ENCODE results near the gene HOXA13. TPM values are rescaled to one million over a fixed set of nuclear protein-coding genes. Genes with fewer than 3 reads are reported as not detected.

HOXA13 gene
- polyA plus RNA-seq, 1 donor from 2014 or later: not detected

- no peak for TF ChIP-seq TAF1 (IDR thresholded peaks at IDR 0.05; ENCODE audit: low read depth)
- no peak for TF ChIP-seq MXI1 (conservative IDR thresholded peaks at IDR 0.05; ENCODE audit: poor library complexity, severe bottlenecking)
- TF ChIP-seq, protein P1, sequence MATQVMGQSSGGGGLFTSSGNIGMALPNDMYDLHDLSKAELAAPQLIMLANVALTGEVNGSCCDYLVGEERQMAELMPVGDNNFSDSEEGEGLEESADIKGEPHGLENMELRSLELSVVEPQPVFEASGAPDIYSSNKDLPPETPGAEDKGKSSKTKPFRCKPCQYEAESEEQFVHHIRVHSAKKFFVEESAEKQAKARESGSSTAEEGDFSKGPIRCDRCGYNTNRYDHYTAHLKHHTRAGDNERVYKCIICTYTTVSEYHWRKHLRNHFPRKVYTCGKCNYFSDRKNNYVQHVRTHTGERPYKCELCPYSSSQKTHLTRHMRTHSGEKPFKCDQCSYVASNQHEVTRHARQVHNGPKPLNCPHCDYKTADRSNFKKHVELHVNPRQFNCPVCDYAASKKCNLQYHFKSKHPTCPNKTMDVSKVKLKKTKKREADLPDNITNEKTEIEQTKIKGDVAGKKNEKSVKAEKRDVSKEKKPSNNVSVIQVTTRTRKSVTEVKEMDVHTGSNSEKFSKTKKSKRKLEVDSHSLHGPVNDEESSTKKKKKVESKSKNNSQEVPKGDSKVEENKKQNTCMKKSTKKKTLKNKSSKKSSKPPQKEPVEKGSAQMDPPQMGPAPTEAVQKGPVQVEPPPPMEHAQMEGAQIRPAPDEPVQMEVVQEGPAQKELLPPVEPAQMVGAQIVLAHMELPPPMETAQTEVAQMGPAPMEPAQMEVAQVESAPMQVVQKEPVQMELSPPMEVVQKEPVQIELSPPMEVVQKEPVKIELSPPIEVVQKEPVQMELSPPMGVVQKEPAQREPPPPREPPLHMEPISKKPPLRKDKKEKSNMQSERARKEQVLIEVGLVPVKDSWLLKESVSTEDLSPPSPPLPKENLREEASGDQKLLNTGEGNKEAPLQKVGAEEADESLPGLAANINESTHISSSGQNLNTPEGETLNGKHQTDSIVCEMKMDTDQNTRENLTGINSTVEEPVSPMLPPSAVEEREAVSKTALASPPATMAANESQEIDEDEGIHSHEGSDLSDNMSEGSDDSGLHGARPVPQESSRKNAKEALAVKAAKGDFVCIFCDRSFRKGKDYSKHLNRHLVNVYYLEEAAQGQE (IDR thresholded peaks at IDR 0.05; ENCODE audit: borderline replicate concordance): no peak
- no peak for TF ChIP-seq POLR2AphosphoS5 (IDR thresholded peaks at IDR 0.05)
- no peak for TF ChIP-seq RAD21 (conservative IDR thresholded peaks at IDR 0.05)
- TF ChIP-seq SMC3 (conservative IDR thresholded peaks at IDR 0.05; ENCODE audit: poor library complexity): no peak
- TF ChIP-seq EP300 (conservative IDR thresholded peaks at IDR 0.05; ENCODE audit: poor library complexity, severe bottlenecking): no peak
- TF ChIP-seq CTCF (IDR thresholded peaks at IDR 0.05; ENCODE audit: poor library complexity, severe bottlenecking): no peak
- no peak for TF ChIP-seq EZH2 (IDR thresholded peaks at IDR 0.05; ENCODE audit: borderline replicate concordance, insufficient read depth, low read length, poor library complexity, severe bottlenecking)
These were observed 3.6 kb upstream of the HOXA13 start for GRCh38 chr7:27203365-27203953.

DNA sequence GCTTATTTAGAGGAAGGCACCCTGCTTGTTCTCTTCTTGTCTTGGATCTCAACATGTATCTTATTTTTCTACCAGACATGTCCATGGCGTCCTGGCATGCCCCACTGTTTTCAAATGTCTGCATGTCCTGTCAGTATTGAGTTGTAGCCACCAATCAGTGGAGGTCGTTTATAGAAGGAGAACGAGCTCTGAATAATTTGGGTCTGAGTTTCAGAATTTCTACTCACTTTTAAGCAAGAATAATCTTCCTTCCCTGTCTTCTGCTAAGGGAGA, 2.9 kb upstream of the HOXA13 start:
- no peaks in the 10 kb centered on the region for H3K79me2 ChIP-seq (replicated peaks; ENCODE audit: insufficient read depth, low read length)
- no peak for TF ChIP-seq EZH2 (IDR thresholded peaks at IDR 0.05; ENCODE audit: borderline replicate concordance, insufficient read depth, low read length, poor library complexity, severe bottlenecking)
- no peak for TF ChIP-seq TAF1 (IDR thresholded peaks at IDR 0.05; ENCODE audit: low read depth)
- no peak for TF ChIP-seq MXI1 (conservative IDR thresholded peaks at IDR 0.05; ENCODE audit: poor library complexity, severe bottlenecking)
- TF ChIP-seq RAD21 (conservative IDR thresholded peaks at IDR 0.05): no peak
- no peak for TF ChIP-seq SMC3 (conservative IDR thresholded peaks at IDR 0.05; ENCODE audit: poor library complexity)
- TF ChIP-seq, protein P1 (IDR thresholded peaks at IDR 0.05; ENCODE audit: borderline replicate concordance): no peak
- no peak for TF ChIP-seq CTCF (IDR thresholded peaks at IDR 0.05; ENCODE audit: poor library complexity, severe bottlenecking)
- no peak for TF ChIP-seq EP300 (conservative IDR thresholded peaks at IDR 0.05; ENCODE audit: poor library complexity, severe bottlenecking)
- no peak for TF ChIP-seq POLR2AphosphoS5 (IDR thresholded peaks at IDR 0.05)

More at GRCh38 chr7:27203365-27203953, 3.6 kb upstream of the HOXA13 start:
- Histone ChIP-seq H3K27me3 (ENCODE audit: insufficient read depth, low read depth, low read length) (peaks cover 93% of the 10 kb centered on the region), H3K79me2 (replicated peaks; ENCODE audit: insufficient read depth, low read length) (no peaks in the 10 kb centered on the region), H3K36me3 (ENCODE audit: insufficient read depth, low read length) (no peaks in the 10 kb centered on the region), H3K9me3 (ENCODE audit: low read length) (no peaks in the 10 kb centered on the region), H3K27ac (ENCODE audit: low read length) (no peak overlapping the region), H3K9me2 (ENCODE audit: insufficient read depth, low read length) (no peaks in the 10 kb centered on the region), H3K9ac (ENCODE audit: low read length) (no peak overlapping the region), H3K4me3 (ENCODE audit: low read length) (no peak overlapping the region), H2AFZ (ENCODE audit: low read depth, low read length) (no peak overlapping the region), H3K4me2 (ENCODE audit: low read length) (no peak overlapping the region), H3F3A (ENCODE audit: insufficient read depth, low read length, poor library complexity, severe bottlenecking) (no peaks in the 10 kb centered on the region), H4K20me1 (ENCODE audit: insufficient read depth) (no peaks in the 10 kb centered on the region)

More for the DNA sequence above, 2.9 kb upstream of the HOXA13 start:
- Histone ChIP-seq H3K9me3 (ENCODE audit: low read length) (no peaks in the 10 kb centered on the region), H3K9ac (ENCODE audit: low read length) (no peak overlapping the region), H3K9me2 (ENCODE audit: insufficient read depth, low read length) (no peaks in the 10 kb centered on the region), H2AFZ (ENCODE audit: low read depth, low read length) (no peak overlapping the region), H3K27ac (ENCODE audit: low read length) (no peak overlapping the region), H3K4me3 (ENCODE audit: low read length) (no peak overlapping the region), H3K27me3 (ENCODE audit: insufficient read depth, low read depth, low read length) (peaks cover 93% of the 10 kb centered on the region), H3F3A (ENCODE audit: insufficient read depth, low read length, poor library complexity, severe bottlenecking) (no peaks in the 10 kb centered on the region), H4K20me1 (ENCODE audit: insufficient read depth) (no peaks in the 10 kb centered on the region), H3K36me3 (ENCODE audit: insufficient read depth, low read length) (no peaks in the 10 kb centered on the region), H3K4me2 (ENCODE audit: low read length) (no peak overlapping the region)

All from neural cell (in vitro differentiated cells).